Right atrium auricular region (tissue), 2 donors: ENCODE measurements around the gene GRK5. TPM values are rescaled to one million over a fixed set of nuclear protein-coding genes. Genes with fewer than 3 reads are reported as not detected.

Source experiments
- DNase-seq: peaks from one replicate; pipeline ENCODE4 v3.0.0-alpha.2; 2019; ENCODE audit warnings: low spot score
- H3K27ac ChIP-seq, 2 donors: fragments of 200-600 bp; sonication (generic); 1 replicate in 1 of 2; 2 replicates in 1 of 2; pipeline ENCODE4 v1.5.1; 2016 to 2019
- H3K27me3 ChIP-seq, 2 donors: fragments of 200-600 bp; sonication (generic); one replicate each; pipeline versions ENCODE4 v1.5.1 to v1.6.0; 2017 to 2019
- H3K36me3 ChIP-seq: fragments of 200-600 bp; sonication (generic); one replicate; pipeline ENCODE4 v1.5.1; 2016
- H3K4me1 ChIP-seq, 2 donors: fragments of 200-600 bp; sonication (generic); one replicate each; pipeline versions ENCODE4 v1.5.1 to v1.6.0; 2017 to 2019
- H3K4me3 ChIP-seq, 2 donors: fragments of 200-600 bp; sonication (generic); 1 replicate in 1 of 2; 2 replicates in 1 of 2; pipeline ENCODE4 v1.5.1; 2017 to 2019; ENCODE audit warnings: mild to moderate bottlenecking in 1 of 2, moderate library complexity in 1 of 2
- H3K9me3 ChIP-seq, 2 donors: fragments of 200-600 bp; sonication (generic); one replicate each; pipeline ENCODE4 v1.5.1; 2019
- total RNA-seq, 2 donors: library from RNA; depleted of rRNA; stranded (reverse); fragments of >200 nt; gene quantifications; one replicate each; pipeline ENCODE4 v1.1.0, GENCODE V29; 2016
- TF ChIP-seq, protein P1 (sequence below), 2 donors: fragments of 200-600 bp; sonication (generic); IDR thresholded peaks; one replicate each; pipeline ENCODE4 v1.5.1; 2019; ENCODE audit warnings: antibody characterized with exemption in 2 of 2

The GRK5 gene
- total RNA-seq, 2 donors from 2014 or later: 19.2 to 53.8 TPM

DNA sequence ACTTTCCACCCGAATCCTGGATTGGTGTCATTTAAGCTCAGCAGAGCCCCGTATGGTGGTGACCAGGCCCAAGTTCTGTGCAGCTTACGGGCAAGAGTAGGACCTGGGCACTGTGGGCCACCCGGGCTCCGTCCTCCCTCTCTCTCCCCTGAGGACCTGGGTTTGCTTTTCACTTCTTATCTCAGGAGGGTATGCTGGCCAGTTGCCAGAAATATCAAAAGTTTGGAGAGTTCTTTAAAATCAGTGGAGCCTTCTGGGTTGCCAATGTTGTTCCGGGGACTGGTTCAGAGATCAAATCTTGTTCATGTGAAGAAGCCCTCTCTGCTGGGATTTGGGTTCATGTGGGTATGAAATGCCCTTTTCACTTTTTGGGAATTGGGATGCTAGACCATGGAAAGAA lies 145.4 kb downstream of the GRK5 start:
- TF ChIP-seq, protein P1, sequence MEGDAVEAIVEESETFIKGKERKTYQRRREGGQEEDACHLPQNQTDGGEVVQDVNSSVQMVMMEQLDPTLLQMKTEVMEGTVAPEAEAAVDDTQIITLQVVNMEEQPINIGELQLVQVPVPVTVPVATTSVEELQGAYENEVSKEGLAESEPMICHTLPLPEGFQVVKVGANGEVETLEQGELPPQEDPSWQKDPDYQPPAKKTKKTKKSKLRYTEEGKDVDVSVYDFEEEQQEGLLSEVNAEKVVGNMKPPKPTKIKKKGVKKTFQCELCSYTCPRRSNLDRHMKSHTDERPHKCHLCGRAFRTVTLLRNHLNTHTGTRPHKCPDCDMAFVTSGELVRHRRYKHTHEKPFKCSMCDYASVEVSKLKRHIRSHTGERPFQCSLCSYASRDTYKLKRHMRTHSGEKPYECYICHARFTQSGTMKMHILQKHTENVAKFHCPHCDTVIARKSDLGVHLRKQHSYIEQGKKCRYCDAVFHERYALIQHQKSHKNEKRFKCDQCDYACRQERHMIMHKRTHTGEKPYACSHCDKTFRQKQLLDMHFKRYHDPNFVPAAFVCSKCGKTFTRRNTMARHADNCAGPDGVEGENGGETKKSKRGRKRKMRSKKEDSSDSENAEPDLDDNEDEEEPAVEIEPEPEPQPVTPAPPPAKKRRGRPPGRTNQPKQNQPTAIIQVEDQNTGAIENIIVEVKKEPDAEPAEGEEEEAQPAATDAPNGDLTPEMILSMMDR (IDR thresholded peaks at IDR 0.05): no peak
- Histone ChIP-seq H3K36me3 (no peaks in the 10 kb centered on the region), H3K27ac (peak overlapping the region; percentile 18 to 21), H3K4me3 (no peak overlapping the region), H3K4me1 (peaks cover 0 to 59% of the 10 kb centered on the region in 2 donors), H3K9me3 (peaks cover 0 to 7% of the 10 kb centered on the region in 2 donors), H3K27me3 (no peaks in the 10 kb centered on the region)
- no peak for DNase-seq

GRCh38 chr10:119353421-119353820 lies 146.1 kb downstream of the GRK5 start:
- Histone ChIP-seq H3K27me3 (no peaks in the 10 kb centered on the region), H3K27ac (peak overlapping the region; percentile 18 to 21), H3K4me3 (no peak overlapping the region), H3K9me3 (peaks cover 0 to 7% of the 10 kb centered on the region in 2 donors), H3K36me3 (no peaks in the 10 kb centered on the region), H3K4me1 (peaks cover 0 to 59% of the 10 kb centered on the region in 2 donors)
- DNase-seq: no peak
- TF ChIP-seq, protein P1 (IDR thresholded peaks at IDR 0.05): no peak

DNA sequence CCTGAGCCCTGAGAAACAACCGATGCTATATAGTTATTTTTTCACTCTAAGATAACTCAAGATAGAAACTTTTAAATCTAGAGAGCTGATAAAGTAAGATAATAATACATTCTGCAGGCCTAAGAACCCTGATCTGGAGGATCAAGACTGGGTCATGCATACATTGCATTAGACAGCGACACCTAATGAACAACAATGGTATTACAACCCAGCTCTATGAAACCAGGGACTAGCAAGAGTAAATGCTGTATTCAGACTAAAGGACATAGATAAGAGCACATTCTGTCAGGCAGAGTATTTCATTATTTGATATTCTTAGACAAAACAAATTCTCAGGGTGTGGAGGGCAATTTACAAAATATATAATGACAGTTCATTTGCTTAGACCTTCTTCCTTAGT lies 148.6 kb downstream of the GRK5 start:
- no peak overlapping the region for H3K4me3 ChIP-seq
- no peaks in the 10 kb centered on the region for H3K27me3 ChIP-seq
- no peak for DNase-seq
- TF ChIP-seq, protein P1 (IDR thresholded peaks at IDR 0.05): peak in 1 of 2 donors; percentile 40
- H3K36me3 ChIP-seq: no peaks in the 10 kb centered on the region
- peaks cover 0 to 36% of the 10 kb centered on the region in 2 donors for H3K4me1 ChIP-seq
- H3K9me3 ChIP-seq: peaks cover 0 to 7% of the 10 kb centered on the region in 2 donors
- no peak overlapping the region for H3K27ac ChIP-seq

GRCh38 chr10:119357412-119358151 lies 150.2 kb downstream of the GRK5 start:
- Histone ChIP-seq H3K4me3 (no peak overlapping the region), H3K9me3 (peaks cover 0 to 7% of the 10 kb centered on the region in 2 donors), H3K4me1 (peaks cover 0 to 36% of the 10 kb centered on the region in 2 donors), H3K36me3 (no peaks in the 10 kb centered on the region), H3K27me3 (no peaks in the 10 kb centered on the region), H3K27ac (peak overlapping the region; percentile 20 to 36)
- TF ChIP-seq, protein P1 (IDR thresholded peaks at IDR 0.05): no peak
- DNase-seq: no peak

DNA sequence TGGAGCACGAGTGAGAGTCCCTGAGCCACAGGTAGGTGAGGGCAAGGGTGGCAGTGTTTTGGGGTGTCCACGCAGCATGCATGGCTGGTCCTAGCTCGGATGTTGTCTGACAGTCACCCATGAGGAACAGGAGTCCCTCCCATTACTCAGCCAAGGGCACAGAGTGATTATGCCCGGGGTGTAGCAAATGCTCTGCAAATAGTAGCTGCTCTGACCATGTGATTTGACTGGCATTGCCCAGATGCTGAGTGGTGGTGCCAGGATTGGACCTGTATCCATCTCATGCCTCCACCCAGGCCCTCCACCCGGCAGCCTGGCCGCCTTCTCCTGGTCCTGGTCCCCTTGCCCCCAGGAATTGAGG lies 150.8 kb downstream of the GRK5 start:
- DNase-seq: no peak
- Histone ChIP-seq H3K36me3 (no peaks in the 10 kb centered on the region), H3K4me1 (peaks cover 0 to 30% of the 10 kb centered on the region in 2 donors), H3K27me3 (no peaks in the 10 kb centered on the region), H3K27ac (peak overlapping the region; percentile 3 to 34), H3K4me3 (no peak overlapping the region), H3K9me3 (peaks cover 0 to 7% of the 10 kb centered on the region in 2 donors)
- TF ChIP-seq, protein P1 (IDR thresholded peaks at IDR 0.05): no peak
